Small intestine (tissue), 7 donors: Measurements from ENCODE around the gene KLHDC1. TPM values are rescaled to one million over a fixed set of nuclear protein-coding genes. Genes with fewer than 3 reads are reported as not detected.
A peak's percentile ranks its signal among the peaks of the same experiment; 100 is the strongest.
"Not testable (repeated sequence)": the region's sequence is repeated elsewhere in the genome, so short reads cannot be mapped to it uniquely, and the experiment has no call there.

Experiments
- DNase-seq, 2 donors: peaks; one replicate each; pipeline versions ENCODE4 v3.0.0 to v3.0.0-alpha.2; 2013
- FAIRE-seq: peaks from 2 replicates; lab custom pipeline; 2012; peaks lifted over from hg19 to GRCh38; lab: Jason Lieb, UNC
- H3K27ac ChIP-seq, 3 donors: one replicate each; pipeline ENCODE4 v1.5.1; 2013; ENCODE audit warnings: low read length in 2 of 3, mild to moderate bottlenecking in 2 of 3, control low read depth in 1 of 3, inconsistent platforms in 1 of 3, low read depth in 1 of 3, moderate library complexity in 1 of 3
- H3K27me3 ChIP-seq, 3 donors: one replicate each; pipeline ENCODE4 v1.6.1; 2013; ENCODE audit warnings: low read length in 3 of 3, inconsistent platforms in 1 of 3; ENCODE audit not compliant: control insufficient read depth in 3 of 3, insufficient read depth in 3 of 3
- H3K36me3 ChIP-seq, 3 donors: one replicate each; pipeline ENCODE4 v1.6.1; 2013; ENCODE audit warnings: low read length in 3 of 3, inconsistent platforms in 1 of 3, low read depth in 1 of 3, mild to moderate bottlenecking in 1 of 3, moderate library complexity in 1 of 3; ENCODE audit not compliant: control insufficient read depth in 3 of 3, insufficient read depth in 2 of 3
- H3K4me1 ChIP-seq, 3 donors: one replicate each; pipeline ENCODE4 v1.6.1; 2013; ENCODE audit warnings: low read length in 2 of 3, inconsistent platforms in 1 of 3, low read depth in 1 of 3, mild to moderate bottlenecking in 1 of 3, moderate library complexity in 1 of 3; ENCODE audit not compliant: control insufficient read depth in 3 of 3, insufficient read depth in 2 of 3
- H3K4me3 ChIP-seq, 3 donors: one replicate each; pipeline ENCODE4 v1.5.1; 2013; ENCODE audit warnings: low read length in 3 of 3, control low read depth in 1 of 3, inconsistent platforms in 1 of 3, low read depth in 1 of 3, mild to moderate bottlenecking in 1 of 3, moderate library complexity in 1 of 3
- H3K9me3 ChIP-seq, 2 donors: one replicate each; pipeline ENCODE4 v1.6.1; 2013; ENCODE audit warnings: low read depth in 1 of 2, low read length in 1 of 2; ENCODE audit not compliant: control insufficient read depth in 2 of 2, insufficient read depth in 1 of 2
- WGBS, 3 donors: extraction: QIAGEN DNeasy Blood & Tissue Kit; methylation state at CpG; one replicate each; pipeline ENCODE4 v1.1.7; 2013; 5-methylcytosine and 5-hydroxymethylcytosine counted together
- polyA plus RNA-seq, 4 donors: library from polyadenylated mRNA; stranded (reverse) in 3 of 4; unstranded in 1 of 4; fragments of 200-250 nt in 3 of 4; fragments of 120-200 nt in 1 of 4; gene quantifications; one replicate each; pipeline versions ENCODE4 v1.2.1 to v1.2.3, GENCODE V29; 2013
- donor health status: healthy with polysubstance abuse.
- donor health status: control.
- donor health status: control.
- donor health status: Bipolar disorder and iron deficiency.
- donor health status: healthy.

KLHDC1 gene
- polyA plus RNA-seq, 4 donors: 1.3 to 4.0 (median 2.5) TPM

DNA sequence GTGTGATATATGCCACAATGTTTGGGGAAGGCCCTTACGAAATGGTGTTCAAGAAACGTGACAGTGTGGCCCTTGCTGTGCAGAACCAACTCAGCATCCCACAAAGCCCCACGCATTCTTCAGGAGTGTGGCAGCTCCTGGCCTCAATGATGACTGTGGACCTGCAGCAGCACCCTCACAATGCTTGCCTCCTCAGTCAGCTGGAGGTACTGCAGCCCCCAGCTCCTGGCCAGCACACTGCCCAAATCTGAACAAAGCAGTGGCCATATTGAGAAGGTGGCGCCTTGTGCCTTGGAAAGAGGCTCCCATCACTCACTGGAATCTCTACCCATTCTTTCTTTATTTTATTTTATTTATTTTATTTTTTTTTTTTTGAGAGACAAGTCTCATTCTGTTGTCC, 15.3 kb upstream of the KLHDC1 start:
- no peak for FAIRE-seq

GRCh38 chr14:49679271-49679670, 13.6 kb upstream of the KLHDC1 start:
- WGBS, 3 donors: 60 to 68% (median 60%) methylated on average over 2 of the region's 2 CpGs
- DNase-seq (no peak), FAIRE-seq (no peak)
- Histone ChIP-seq H3K36me3 (peaks cover 0 to 32% (median 0%) of the 10 kb centered on the region in 3 donors), H3K9me3 (peaks cover 0 to 8% of the 10 kb centered on the region in 2 donors), H3K4me3 (no peak overlapping the region), H3K4me1 (no peaks in the 10 kb centered on the region), H3K27me3 (no peaks in the 10 kb centered on the region), H3K27ac (no peak overlapping the region)

More for the DNA sequence above, 15.3 kb upstream of the KLHDC1 start:
- Histone ChIP-seq H3K9me3 (peaks cover 0 to 8% of the 10 kb centered on the region in 2 donors), H3K4me1 (no peaks in the 10 kb centered on the region), H3K4me3 (no peak overlapping the region), H3K36me3 (peaks cover 0 to 32% (median 0%) of the 10 kb centered on the region in 3 donors), H3K27me3 (no peaks in the 10 kb centered on the region), H3K27ac (no peak overlapping the region)
- no peak for DNase-seq
- WGBS, 3 donors: 95 to 100% (median 96%) methylated on average over 4 of the region's 4 CpGs

- H3K4me1 ChIP-seq: peaks cover 0 to 5% (median 0%) of the 10 kb centered on the region in 3 donors
- H3K9me3 ChIP-seq: no peaks in the 10 kb centered on the region
- FAIRE-seq: no peak
- WGBS, 3 donors: 90 to 97% (median 91%) methylated on average over 4 of the region's 4 CpGs
- H3K27me3 ChIP-seq: no peaks in the 10 kb centered on the region
- no peak overlapping the region for H3K4me3 ChIP-seq
- peaks cover 0 to 9% (median 0%) of the 10 kb centered on the region in 3 donors for H3K36me3 ChIP-seq
- no peak for DNase-seq
- no peak overlapping the region for H3K27ac ChIP-seq
Measured at GRCh38 chr14:49686425-49686824, 6.5 kb upstream of the KLHDC1 start.

DNA sequence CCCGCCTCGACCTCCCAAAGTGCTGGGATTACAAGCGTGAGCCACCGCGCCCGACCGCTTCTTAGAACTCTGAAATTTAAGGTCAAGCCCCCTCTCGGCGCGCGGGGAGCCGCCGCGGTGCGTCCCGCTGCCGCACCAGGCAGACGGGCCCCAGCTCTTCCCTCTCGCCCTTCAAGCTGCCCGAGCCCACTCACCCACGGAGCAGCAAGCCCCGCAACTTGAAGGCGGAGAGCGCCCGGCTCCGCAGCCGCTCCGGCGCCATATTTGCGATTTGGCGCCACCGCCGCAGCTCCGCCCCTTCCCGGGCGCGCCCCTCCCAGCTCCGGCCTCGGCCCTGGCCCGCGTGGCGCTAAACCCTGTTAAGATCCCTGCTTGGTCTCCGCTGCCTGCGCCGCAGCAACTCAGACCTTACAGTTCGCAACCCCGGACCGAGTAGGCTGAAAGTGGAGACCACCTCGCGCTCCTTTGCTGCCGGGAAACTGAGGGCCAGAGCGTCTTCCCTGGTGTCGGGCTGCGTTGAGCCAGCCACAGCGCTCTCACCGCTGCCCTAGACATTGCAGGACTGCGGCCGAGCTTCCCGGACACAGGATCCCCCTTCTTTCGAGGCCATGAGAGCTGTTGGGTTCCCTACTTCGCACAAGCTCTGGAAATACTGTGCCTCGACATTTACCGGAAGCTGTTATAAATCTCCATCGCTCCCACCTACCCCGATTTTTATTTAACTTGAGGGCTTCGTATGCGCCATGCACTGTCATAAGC, 4.8 kb upstream of the KLHDC1 start, which contains the start of gene POLE2:
TSS of gene POLE2 (minus strand) at position 273 of the 759 bp plus-strand sequence. CDS start at position 262, 11 bp downstream.
- Histone ChIP-seq H3K4me1 (peaks cover 0 to 10% (median 0%) of the 10 kb centered on the region in 3 donors), H3K9me3 (no peaks in the 10 kb centered on the region), H3K4me3 (peak within 1 kb of the TSS; percentile 65 to 89 (median 78)), H3K27me3 (no peaks in the 10 kb centered on the region), H3K36me3 (no peaks in the 10 kb centered on the region), H3K27ac (peak within 1 kb of the TSS; percentile 4 to 91 (median 74))
- WGBS, 3 donors: 5 to 11% (median 8%) methylated on average over 59 to 67 of the region's 67 CpGs
- DNase-seq: peak; percentile 68 to 92
- no peak for FAIRE-seq

- DNase-seq (no peak), FAIRE-seq (no peak)
- Histone ChIP-seq H3K36me3 (no peaks in the 10 kb centered on the region), H3K4me3 (peak overlapping the region in 1 of 3 donors; percentile 65), H3K9me3 (no peaks in the 10 kb centered on the region), H3K27me3 (no peaks in the 10 kb centered on the region), H3K27ac (peak overlapping the region in 2 of 3 donors; percentile 74 to 91), H3K4me1 (peaks cover 0 to 10% (median 0%) of the 10 kb centered on the region in 3 donors)
- 90 to 93% (median 93%) methylated on average over 8 of the region's 8 CpGs for WGBS, 3 donors
Measured at GRCh38 chr14:49688701-49689030, 4.3 kb upstream of the KLHDC1 start.

- Histone ChIP-seq H3K4me1 (peaks cover 0 to 10% (median 0%) of the 10 kb centered on the region in 3 donors), H3K4me3 (no peak overlapping the region), H3K9me3 (no peaks in the 10 kb centered on the region), H3K36me3 (no peaks in the 10 kb centered on the region), H3K27ac (no peak overlapping the region), H3K27me3 (no peaks in the 10 kb centered on the region)
- DNase-seq (peak in 1 of 2 donors; percentile 23), FAIRE-seq (no peak)
- WGBS, 3 donors: 57 to 73% (median 66%) methylated on average over 4 of the region's 4 CpGs
Measured at GRCh38 chr14:49691031-49691430, 1.9 kb upstream of the KLHDC1 start.

DNA sequence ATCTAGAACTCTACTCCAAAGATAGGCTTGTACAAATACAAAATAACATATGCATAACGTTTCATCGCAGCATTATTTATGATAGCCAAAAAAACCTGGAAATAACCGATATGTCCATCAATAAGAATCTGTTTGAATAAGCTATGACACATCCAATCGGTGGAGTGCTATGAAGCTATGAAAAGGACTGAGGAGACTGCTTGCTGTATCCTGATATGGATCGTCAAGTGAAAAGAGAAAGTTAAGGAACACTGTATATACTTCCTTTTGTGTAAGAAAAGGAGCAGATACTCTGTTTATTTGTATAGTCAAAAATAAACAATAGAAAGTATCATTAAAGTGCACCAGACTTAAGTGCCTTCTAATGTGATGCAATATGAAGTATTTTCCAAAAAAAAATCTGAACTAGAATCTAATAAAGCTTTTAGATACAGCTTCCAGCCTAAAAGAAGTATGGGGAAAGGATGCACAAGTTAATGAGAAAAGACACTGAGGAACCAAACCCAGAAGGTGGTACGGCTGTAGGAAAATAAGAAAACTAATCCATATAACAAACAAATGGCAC, 645 bp upstream of the KLHDC1 start:
- WGBS, 3 donors: 28 to 46% (median 45%) methylated on average over 6 of the region's 6 CpGs
- Histone ChIP-seq H3K9me3 (no peaks in the 10 kb centered on the region), H3K27me3 (no peaks in the 10 kb centered on the region), H3K4me1 (peaks cover 0 to 10% (median 0%) of the 10 kb centered on the region in 3 donors), H3K27ac (peak overlapping the region; percentile 91 to 98 (median 97)), H3K36me3 (no peaks in the 10 kb centered on the region), H3K4me3 (peak overlapping the region; percentile 63 to 88 (median 72))
- FAIRE-seq (no peak), DNase-seq (peak; percentile 19 to 23)

GRCh38 chr14:49693735-49694124, 810 bp downstream of the KLHDC1 start:
- H3K9me3 ChIP-seq, H3K4me1 ChIP-seq, H3K36me3 ChIP-seq, DNase-seq, FAIRE-seq, H3K27me3 ChIP-seq: not testable (repeated sequence)
- peak overlapping the region; percentile 63 to 88 (median 72) for H3K4me3 ChIP-seq
- 7 to 13% (median 12%) methylated on average over 12 to 13 of the region's 13 CpGs for WGBS, 3 donors
- peak overlapping the region in 2 of 3 donors; percentile 43 to 97 for H3K27ac ChIP-seq
